DMS 273 (cell line): Measurements from ENCODE around the gene PROM2.
"Not testable (repeated sequence)": the region's sequence is repeated elsewhere in the genome, so short reads cannot be mapped to it uniquely, and the experiment has no call there.

Experiments used
- DNase-seq: peaks from one replicate; lab custom pipeline; 2025; ENCODE audit not compliant: unreplicated experiment; lab: John Stamatoyannopoulos, UW

The PROM2 gene

GRCh38 chr2:95274291-95275150 lies at the start of gene PROM2:
Gene PROM2 (plus strand): TSS chr2:95274449. CDS start chr2:95274586, 137 bp downstream.
- DNase-seq: no peak

DNA sequence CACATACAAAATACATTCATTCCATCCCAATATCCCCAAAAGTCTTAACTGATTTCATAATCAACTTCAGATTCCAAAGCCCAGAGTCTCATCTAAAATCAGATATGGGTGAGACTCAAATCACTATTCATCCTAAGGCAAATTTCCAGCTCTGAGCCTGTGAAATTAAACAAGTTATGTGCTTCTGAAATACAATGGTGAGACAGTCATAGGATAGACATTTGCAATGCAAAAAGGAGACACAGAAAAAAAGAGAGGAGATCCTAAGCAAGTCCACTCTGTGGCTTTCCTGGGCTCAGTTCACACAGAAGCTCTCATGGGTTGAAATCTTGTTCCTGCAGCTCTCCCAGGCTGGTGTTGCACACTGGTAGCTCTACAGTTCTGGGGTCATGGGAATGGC lies 48.6 kb upstream of the PROM2 start:
- no peak for DNase-seq

DNA sequence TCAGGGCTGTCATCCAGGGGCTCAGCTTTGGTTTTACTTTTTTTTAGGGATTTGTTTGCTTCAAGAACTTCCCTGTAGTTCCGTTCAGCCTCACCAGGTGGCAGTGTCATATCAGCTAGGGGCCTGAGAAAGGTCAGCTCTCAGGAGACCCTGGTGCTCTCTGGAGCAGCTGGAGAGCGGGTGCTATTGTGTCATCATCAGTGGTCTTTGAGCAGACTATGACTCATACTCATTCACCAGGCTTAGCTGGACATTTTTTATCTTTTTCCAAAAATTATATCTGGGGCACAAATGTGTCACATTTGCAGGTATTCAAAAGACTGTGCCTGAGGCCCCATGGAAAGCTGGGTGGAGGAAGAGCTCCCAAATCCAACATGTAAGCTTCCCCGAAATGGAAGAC lies 42.5 kb upstream of the PROM2 start:
- peak; percentile 89 for DNase-seq

GRCh38 chr2:95232232-95232631 lies 42.0 kb upstream of the PROM2 start:
- DNase-seq: no peak

- no peak for DNase-seq
These were observed 39.9 kb upstream of the PROM2 start for GRCh38 chr2:95234286-95234785.

DNA sequence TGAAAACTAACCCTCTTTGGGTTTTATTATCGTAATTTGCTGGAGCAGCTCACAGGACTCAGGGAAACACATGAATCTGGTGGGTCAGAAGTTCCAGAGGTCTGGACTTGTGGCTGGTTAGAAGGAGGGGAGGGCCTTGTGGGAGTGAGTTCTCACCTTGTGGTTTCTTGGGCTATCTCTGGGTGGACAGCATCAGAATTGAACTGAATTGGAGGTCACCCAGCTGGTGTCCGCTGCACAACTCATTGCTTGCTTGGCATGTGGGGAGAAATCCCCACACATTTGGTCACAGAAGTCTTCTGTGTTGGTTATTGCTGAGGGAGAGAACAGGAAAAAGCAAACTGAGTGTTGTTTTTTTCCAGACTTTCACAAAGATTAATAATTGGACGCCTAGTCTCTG lies 39.4 kb upstream of the PROM2 start:
- DNase-seq: no peak

- DNase-seq: no peak
These were observed 36.1 kb upstream of the PROM2 start for GRCh38 chr2:95238131-95238530.

DNA sequence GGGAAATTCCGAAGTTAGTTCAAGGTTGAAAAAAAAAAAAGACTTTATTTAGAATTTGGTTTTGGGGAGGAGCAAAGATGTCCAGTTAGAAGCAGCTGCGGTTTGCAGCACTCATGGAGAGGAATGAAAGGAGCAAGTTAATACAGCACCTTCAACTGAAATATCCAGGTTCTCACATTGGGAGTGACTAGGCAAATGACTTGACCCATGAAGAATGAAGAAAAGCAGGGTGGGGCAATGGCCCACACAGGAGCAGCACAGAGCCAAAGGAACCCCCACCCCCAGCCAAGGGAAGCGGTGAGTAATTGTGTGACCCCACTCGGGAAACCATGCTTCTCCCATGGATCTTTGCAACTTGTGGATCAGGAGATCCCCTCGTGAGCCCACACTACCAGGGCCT lies 34.2 kb upstream of the PROM2 start:
- DNase-seq: no peak

DNA sequence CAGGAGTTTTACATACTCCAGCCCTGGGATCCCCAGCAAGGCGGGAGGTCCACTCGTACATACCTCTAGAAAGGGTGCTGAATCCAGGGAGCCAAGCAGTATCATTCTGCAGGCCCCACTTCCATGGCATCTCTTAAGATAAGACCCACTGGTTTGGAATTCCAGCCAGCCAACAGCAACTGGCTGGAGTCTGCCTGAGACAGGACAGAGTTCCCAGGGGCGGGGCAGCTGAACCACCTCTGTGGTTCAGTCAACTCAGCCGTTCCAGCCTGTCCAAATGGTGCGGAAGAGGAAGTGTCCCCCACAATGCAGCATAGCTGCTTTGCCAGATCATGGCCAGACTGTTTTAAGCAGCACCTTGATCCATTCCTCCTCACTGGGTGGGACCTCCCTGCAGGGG lies 33.7 kb upstream of the PROM2 start:
- DNase-seq: no peak

- not testable (repeated sequence) for DNase-seq
These were observed 32.2 kb upstream of the PROM2 start for GRCh38 chr2:95242084-95242483.

DNA sequence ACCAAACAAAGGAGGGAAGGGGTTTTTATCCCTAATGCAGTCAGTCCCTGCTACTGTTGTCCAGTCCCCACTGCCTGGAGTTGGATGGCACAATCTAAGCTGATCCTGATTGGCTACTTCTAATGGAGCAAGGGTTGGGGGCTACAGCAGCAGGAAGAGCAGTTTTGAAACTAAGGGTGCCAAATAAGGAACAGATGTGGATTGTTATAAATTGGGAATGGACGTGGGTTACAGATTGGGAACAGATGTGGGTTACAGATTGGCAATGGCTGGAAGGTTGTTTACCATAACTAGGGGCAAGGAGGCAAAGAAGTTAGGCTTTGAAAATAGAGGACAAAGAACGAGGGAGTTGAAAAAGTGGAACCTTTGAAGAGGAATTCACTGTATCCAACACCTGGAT lies 16.0 kb upstream of the PROM2 start:
- no peak for DNase-seq

DNA sequence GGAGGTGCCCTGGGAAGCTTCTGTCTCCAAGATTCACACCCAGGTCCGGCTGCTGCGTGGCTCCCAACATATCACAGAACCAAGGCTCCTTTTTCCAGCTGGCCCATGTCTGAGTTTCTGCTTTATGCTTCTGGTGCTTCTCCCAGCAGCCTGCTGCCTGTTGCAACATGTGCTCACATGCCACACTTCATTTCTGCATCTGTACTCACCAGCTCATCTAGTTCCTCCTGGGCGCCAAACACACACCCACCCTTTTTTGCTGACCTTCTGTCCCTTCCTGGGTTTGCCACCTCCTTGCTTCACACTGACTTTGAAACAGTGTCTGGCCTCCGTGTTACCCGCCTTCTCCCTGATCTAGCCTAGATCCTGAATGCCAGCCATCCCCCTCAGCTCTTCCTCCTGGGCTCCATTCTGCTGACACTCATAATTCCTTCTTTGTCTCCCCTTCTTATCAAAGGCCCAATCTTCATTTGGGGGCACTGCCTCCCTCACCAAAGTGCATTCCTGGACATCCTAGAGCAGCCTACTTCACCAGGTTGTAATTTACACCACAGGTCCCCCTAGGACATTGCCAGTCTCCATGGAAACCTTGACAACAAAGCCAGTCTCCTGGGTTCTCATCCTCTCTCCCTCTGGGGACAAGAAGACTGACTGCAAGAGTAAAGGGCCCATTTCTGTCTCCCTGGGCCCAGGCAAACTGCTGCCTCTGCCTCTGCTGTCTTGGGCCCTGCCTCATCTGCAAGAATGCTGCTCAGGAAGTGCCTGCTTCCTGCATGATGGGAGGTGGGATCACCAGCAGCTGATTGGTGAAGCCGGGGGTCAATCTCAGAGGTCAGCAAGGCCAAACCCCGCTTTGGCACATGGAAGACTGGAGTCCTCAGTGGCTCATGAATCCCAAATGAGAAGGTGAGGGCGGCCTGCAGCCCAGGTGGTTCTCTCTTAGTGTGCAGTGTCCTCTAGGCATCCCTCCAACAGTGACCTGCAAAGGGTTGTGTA lies 13.9 kb upstream of the PROM2 start:
- DNase-seq: peak; percentile 71

GRCh38 chr2:95261602-95262001 lies 12.6 kb upstream of the PROM2 start:
- no peak for DNase-seq

DNA sequence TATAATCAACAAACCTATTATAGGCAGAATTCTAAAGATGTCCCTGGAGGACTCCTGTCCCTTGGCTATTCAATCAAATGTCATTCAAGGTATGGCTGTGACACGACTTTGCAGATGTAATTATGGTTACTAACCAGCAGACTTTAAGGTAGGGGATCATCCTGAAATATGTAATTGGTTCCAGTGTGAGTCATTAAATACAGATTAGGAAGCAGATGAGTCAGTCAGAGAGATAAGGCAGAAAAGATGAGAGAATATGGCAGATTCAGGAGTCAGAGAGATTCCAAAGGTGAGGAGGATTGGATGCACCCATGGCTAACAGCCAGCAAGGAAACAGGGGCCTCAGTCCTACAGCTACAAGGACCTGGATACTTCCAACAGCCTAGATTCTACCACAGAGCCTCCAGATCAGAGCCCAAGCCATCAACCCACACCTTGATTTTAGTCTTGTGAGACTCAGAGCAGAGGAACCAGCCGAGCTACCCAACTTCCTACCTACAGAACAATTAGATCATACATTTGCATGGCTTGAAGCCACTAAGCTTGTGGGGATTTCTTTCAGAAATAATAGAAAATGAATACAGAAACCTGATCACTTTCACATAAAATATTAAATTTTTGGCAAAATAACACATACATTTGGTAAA lies 11.2 kb upstream of the PROM2 start:
- DNase-seq: no peak

DNA sequence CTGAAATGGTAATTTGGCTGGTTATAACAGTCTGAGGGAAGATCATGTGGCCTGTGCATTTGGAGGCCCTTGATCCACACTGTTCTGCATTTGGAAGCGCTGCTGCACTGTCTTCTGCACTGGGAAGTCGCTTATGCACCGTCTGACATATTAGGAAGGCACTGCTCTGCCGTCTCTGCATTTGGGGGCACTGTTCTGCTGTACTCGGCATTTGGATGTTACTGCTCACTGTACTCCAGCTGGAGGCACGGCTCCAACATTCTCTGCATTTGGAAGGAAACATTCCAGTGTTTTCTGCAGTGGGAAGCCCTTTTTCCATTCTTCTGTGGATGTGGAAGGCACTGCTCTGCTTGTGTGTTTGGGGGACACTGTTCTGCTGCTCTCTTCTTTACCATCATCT lies 9.6 kb upstream of the PROM2 start:
- peak; percentile 21 for DNase-seq

GRCh38 chr2:95265182-95265581 lies 9.1 kb upstream of the PROM2 start:
- no peak for DNase-seq

DNA sequence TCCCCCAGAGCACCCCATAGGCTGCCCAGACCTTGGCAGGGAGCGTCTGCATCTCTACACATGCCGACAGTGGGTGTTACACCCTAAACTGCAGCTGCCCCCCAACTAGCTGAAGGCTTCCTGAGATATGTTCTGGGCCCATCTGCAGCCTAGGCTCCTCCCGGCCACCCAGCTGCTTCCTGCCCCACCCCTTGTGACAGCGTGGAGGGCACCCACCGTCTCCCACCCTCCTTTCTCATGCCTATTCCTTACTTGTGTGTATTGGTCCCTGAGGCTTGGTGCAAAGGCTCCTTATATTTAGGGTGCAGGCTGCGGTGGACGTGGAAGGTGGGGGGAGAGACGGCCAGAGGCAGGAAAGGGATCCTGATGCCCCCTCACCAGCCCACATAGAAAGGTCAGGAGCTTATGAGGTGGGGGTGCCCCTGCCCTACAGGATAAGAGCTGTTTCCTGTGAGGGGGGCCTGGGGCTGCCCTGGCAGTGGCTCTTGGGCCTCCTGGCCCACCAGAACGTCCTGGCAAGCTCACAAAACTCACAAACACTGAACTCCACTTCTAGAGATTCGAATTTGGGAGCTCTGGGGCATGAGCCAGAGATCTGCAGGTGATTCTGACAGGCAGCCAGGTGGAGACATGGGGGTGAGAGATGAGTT lies 7.3 kb upstream of the PROM2 start:
- DNase-seq: no peak

DNA sequence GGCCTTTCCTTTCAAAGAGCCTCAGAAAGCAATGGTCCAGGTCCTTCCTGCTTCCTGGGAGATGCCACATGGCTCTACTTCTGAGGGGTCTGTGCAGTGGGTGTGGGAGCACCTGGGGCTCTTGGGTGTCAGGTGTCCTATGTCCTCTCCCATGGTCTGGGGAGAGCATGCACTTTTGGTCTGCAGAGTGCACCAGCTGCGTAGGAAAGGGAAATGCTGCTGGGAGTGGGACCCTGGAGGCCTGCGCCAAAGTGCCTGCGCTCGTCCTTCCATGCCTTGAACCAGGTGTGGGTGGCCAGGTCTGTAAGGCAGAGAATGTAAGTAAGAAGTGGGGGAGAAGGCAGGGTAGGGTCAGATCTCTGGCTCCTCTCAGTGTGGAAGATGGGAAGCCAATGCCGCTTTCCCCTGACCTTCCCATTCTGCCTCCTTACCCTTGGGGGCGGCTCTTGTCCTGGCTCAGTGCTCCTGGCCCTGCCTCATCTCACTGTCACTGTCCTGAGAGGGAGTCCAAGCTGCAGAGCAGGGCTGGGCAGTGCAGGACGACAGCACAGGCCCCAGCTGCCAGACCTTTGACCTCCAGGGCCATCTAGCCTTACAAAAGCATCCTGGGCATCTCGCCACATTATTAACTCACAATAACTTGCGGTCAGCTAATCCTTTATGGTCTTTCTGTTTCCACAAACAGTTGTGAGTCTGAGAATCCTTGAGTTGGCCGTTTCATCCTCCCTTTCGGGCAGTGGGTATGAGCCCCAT lies 6.6 kb upstream of the PROM2 start:
- DNase-seq: no peak

DNA sequence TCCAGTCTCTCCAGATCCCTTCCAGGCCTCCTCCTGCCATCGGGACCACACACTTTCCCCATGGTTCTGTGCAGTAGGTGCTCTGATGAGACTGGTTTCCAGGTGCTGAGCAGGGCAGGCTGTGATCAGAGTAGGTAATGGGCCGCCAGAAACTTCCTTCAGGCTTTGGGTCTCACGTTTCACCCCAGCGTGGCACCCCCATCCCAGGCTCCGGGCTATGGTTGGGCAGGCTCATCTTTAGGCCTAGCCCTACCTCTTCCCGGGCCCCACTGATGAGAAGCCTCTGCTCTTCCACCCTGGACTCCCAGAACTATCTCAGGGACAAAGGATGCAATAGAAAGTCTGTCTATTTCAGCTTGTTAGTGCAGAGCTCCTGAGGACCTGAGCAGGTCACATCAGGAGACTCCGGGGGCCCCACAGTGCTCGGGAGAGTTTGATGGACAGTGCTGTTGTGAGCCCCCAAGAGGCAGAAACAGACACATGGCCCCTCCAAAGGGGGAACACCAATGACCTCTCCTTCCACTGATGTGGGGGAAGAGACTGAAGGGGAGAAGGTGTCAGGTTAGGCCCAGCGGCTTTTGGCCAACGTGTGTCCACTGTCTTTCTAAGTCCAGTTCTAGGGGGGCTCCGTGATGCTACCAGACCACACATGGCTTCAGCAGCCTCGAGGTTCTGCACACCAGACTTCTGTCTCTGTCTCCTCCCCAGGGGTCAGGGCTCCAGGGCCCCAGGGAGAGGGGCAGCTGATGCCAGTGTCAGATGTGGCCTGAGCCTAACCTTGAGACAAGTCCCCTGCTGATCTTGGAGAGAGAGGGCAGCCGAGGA lies 5.8 kb upstream of the PROM2 start:
- DNase-seq: no peak
